ENCODE measurements around the gene GART. TPM values are rescaled to one million over a fixed set of nuclear protein-coding genes. Genes with fewer than 3 reads are reported as not detected.
"Not testable (repeated sequence)": the region's sequence is repeated elsewhere in the genome, so short reads cannot be mapped to it uniquely, and the experiment has no call there.

GART gene
- polyA plus RNA-seq (ENCODE audit: insufficient read length in 3 of 3): 10 to 100 TPM; 65.9 to 71.0 (median 70.9) TPM

- DNase-seq (ENCODE audit: low read depth in 3 of 3, low spot score in 2 of 3): peak; percentile 40 to 63 (median 56)
Measured at GRCh38 chr21:33541756-33542639, at the start of gene GART. Gene GART, minus strand, starts transcription at chr21:33542117. Its CDS starts 2,802 bp downstream, at chr21:33539315.

DNA sequence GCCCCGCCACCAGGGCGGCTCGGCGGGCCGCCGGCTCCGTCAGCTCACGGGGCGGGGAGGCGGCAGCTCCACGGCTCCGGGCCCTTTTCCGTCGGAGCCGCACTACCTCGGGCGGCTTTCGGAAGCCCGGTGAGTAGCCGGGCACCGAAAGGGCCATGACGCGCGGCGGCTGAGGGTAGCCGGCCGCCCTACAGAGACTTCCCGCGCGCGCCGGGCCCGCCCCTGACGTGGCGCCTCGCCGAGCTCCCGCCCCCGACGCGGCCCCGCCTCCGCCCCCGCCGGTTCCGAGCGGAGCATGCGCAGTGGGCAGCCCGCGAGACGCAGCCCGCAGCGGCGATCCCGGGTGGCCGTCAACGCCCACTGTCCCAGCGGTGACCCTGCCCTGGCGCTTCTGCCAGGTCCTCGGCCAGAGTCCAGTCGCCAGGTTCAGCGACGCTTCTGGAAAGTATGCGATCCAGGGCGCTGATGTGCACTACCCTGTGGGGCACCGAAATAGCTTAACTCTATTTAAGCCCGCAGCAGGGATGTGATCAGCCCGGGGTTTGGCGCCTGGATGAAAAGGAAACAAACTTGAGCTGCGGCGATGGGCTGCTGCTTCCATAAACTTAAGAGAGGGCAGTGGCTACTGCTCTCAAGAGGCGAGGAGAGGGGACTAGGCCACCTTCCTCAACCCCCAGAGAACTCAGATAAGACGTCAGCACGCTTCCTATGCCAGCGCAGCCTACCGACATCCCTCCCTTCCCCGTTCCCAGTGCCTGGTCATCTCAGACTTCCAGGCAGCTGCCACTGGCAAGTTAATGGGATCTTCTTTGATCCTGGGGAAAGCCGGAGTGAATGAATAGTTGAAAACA, 46.8 kb upstream of the GART start, which contains the start of gene DONSON:
Gene DONSON, minus strand, starts transcription at position 200 of the 851 bp plus-strand sequence. Its CDS starts 43 bp downstream, at position 157.
- peak; percentile 74 to 82 (median 74) for DNase-seq (ENCODE audit: low read depth in 3 of 3, low spot score in 2 of 3)

DNA sequence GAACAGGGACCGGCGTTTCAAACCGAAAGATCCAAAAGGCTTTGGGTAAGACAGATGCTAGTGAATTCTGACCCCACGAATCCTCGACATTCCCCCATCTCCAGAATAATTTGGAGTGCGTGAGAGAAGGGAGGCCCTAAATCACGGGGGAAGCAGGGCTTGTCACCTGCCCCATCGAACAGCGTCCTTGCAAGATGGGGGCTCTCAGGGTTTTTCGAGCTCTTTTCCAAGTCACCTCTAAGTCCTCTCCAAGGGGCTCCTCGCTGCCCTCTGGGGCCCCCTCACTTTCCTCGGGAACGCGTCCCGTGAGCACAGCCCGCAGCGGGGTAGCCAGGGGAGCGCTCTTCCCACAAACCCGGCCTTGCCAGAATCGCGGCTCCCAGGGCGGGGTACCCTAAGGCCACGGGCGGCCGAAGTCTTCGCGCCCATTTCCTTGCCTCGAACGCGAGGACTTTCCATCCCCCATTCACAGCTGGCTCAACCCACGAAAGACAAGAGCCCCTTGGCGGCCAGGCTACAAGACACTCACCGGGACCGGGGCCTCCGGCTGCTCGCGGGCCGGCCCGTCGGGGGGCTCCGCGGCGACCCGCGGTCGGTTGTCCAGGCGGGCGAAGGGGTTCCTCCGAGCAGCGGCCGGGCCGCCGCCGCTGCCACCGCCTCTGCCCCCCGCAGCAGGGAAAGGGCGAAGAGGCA, 46.0 kb upstream of the GART start:
- peak in 2 of 3 donors; percentile 25 to 27 for DNase-seq (ENCODE audit: low read depth in 3 of 3, low spot score in 2 of 3)

GRCh38 chr21:33586927-33587326, 45.0 kb upstream of the GART start:
- DNase-seq (ENCODE audit: low read depth in 3 of 3, low spot score in 2 of 3): no peak

DNA sequence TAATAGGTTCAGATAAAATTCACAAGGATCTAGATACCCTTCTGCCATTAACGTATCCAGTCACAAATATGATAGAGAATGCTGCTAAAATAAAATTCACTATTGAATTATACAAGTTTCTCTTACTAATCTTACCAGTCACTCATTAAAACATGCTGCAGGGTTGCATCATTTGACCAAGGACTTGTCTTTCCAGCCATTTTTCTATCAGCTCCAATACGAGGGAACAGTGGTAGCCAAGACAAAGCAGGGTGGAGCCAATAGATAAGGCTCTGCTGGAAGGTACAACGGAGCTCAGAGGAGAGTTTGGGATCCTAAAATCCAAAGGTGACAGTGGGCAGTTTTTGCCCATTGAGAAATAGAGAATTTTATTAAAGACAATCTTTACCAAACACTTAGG, 42.5 kb upstream of the GART start:
- no peak for DNase-seq (ENCODE audit: low read depth in 3 of 3, low spot score in 2 of 3)

- no peak for DNase-seq (ENCODE audit: low read depth in 3 of 3, low spot score in 2 of 3)
Measured at GRCh38 chr21:33578959-33579542, 37.1 kb upstream of the GART start.

DNA sequence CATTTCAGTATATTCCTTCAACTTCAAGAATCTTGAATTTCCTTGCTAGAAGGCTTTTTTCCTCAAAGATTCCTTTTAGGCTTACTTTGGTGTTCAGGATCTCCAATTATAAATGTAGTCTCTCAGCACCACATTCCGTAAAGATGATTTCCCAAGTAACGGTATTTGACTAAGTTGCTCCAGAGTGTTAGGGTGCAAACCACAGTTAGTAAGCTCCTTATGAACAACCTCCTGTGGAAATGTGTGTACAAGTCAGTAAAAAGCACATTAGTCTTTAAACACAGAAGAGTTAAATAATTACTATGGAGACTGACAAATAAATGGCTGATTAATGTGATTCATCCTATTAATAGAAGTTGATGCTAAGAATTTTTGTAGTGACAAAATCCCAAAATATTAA, 36.3 kb upstream of the GART start:
- DNase-seq (ENCODE audit: low read depth in 3 of 3, low spot score in 2 of 3): no peak

DNA sequence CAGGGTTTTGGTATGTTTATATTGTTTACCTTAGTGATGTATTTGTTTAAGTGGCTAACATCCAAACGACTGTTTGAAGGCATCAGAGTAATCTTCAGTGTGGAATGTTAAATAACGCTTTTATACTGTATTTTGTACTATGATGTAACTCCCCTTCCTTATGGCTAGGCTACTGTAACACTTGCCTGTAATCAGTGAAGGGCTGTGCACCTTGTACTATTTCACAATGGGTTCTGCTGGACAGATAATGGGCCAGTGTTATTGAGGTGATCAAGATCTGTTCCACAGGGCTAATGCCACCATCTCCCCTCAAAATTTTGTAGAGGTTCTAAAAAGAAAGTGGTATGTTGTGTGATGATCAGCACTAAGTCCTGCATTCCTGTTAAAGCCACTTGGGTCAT, 34.8 kb upstream of the GART start:
- DNase-seq (ENCODE audit: low read depth in 3 of 3, low spot score in 2 of 3): not testable (repeated sequence)

GRCh38 chr21:33572350-33572749, 30.4 kb upstream of the GART start:
- no peak for DNase-seq (ENCODE audit: low read depth in 3 of 3, low spot score in 2 of 3)

DNA sequence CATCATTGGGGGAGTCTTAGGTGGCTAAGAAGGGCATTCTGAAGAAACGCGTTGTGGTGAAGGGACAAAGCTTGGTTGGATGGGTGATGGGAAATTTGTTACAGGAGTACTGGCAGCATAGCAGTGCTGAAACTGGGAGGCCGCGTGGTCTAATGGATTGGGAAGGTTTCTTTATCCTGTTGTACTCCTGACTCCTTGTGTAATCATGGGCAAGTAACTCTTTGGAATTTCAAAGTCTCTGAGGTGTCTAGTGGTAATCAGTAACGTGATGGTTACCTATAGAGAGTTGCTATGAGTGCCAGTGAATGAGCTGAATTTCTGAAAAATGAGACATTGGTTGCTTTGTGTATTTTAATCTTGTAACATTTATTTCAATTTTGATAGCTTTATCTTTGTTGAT, 28.1 kb upstream of the GART start:
- DNase-seq (ENCODE audit: low read depth in 3 of 3, low spot score in 2 of 3): no peak

DNA sequence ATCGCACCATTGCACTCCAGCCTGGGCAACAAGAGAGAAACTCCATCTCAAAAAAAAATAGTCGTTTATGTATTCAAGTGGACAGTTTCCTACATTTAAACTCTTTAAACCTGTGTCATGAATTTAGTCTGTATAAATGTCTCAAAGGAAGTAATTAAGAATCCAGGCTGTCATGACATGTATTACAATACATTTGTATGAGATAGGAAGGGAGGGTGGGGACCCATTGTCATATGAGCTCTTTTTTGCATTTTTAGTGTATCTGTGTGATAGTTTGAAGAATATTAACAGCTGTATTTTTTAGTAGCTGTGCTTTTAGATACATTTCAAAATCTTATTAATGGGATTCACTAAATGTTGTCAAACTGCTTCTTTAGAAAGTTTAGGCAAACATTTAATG, 26.5 kb upstream of the GART start:
- no peak for DNase-seq (ENCODE audit: low read depth in 3 of 3, low spot score in 2 of 3)

DNA sequence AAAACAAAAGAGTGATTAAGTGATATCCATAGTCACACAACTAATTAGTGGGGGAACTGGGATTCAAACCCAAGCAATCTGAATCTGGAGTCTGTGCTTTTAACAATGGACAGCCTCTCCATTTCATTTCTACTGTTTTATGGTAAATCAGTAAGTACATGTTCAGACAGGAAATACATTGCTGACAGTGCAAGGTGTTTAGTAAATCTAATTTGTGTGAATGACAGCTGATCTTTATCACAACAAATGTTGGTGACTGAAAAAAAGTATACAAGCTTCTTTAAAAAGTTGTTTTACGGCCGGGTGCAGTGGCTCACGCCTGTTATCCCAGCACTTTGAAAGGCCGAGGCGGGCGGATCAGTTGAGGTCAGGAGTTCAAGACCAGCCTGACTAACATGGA, 26.0 kb upstream of the GART start:
- no peak for DNase-seq (ENCODE audit: low read depth in 3 of 3, low spot score in 2 of 3)

GRCh38 chr21:33566514-33566913, 24.6 kb upstream of the GART start:
- DNase-seq (ENCODE audit: low read depth in 3 of 3, low spot score in 2 of 3): no peak

DNA sequence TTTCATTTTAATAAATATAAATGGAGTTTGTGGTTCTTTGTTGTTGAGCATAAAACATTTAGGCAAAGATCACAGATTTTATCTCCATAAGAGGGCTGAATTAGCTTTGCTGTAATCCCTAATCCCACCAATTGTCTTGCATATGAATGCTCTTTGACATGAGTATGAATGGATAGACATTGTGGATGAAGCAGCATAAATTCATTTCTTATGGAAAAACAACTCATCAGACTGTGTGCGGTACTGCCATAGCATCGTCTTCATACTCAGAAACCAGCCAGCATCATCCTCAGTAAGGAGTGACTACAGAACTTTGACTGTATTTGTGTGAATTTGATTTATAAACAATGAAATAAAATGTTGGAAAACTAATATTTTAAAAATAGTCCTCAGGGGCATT, 20.5 kb upstream of the GART start:
- no peak for DNase-seq (ENCODE audit: low read depth in 3 of 3, low spot score in 2 of 3)

GRCh38 chr21:33561373-33561772, 19.5 kb upstream of the GART start:
- no peak for DNase-seq (ENCODE audit: low read depth in 3 of 3, low spot score in 2 of 3)

GRCh38 chr21:33560965-33561364, 19.0 kb upstream of the GART start:
- DNase-seq (ENCODE audit: low read depth in 3 of 3, low spot score in 2 of 3): no peak

GRCh38 chr21:33559813-33560212, 17.9 kb upstream of the GART start:
- no peak for DNase-seq (ENCODE audit: low read depth in 3 of 3, low spot score in 2 of 3)

- no peak for DNase-seq (ENCODE audit: low read depth in 3 of 3, low spot score in 2 of 3)
Measured at GRCh38 chr21:33558777-33559421, 17.0 kb upstream of the GART start.

- DNase-seq (ENCODE audit: low read depth in 3 of 3, low spot score in 2 of 3): no peak
Measured at GRCh38 chr21:33557447-33557846, 15.5 kb upstream of the GART start.

DNA sequence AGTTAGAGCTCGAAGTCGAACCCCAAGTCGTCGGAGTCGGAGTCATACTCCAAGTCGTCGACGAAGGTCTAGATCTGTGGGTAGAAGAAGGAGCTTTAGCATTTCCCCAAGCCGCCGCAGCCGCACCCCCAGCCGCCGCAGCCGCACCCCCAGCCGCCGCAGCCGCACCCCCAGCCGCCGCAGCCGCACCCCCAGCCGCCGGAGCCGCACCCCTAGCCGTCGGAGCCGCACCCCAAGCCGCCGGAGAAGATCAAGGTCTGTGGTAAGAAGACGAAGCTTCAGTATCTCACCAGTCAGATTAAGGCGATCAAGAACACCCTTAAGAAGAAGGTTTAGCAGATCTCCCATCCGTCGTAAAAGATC, 13.0 kb upstream of the GART start:
- DNase-seq (ENCODE audit: low read depth in 3 of 3, low spot score in 2 of 3): no peak

Data from right renal cortex interstitium (tissue), 3 donors.